Activated B cell treated with CpG ODN at 0.5 μM for 24 hours (primary cell): ENCODE data around the gene PRDM4. TPM values are rescaled to one million over a fixed set of nuclear protein-coding genes. Genes with fewer than 3 reads are reported as not detected.
A peak's percentile ranks its signal among the peaks of the same experiment; 100 is the strongest.

Experiments used
- ATAC-seq: fragments of 200-7000 bp; cut with Tn5 transposase; one replicate; pipeline ENCODE4 v1.10.0; 2021; ENCODE audit warnings: low read depth, mild to moderate bottlenecking, moderate library complexity
- CTCF ChIA-PET: fragments of 350-600 bp; sonication (Branson Sonifier 250); formaldehyde crosslinking; loops from one replicate; lab custom pipeline; 2021; ENCODE audit warnings: antibody characterized with exemption; lab: Charles Lee
- POLR2A ChIA-PET: fragments of 350-600 bp; sonication (Branson Sonifier 250); formaldehyde crosslinking; loops from one replicate; lab custom pipeline; 2021; ENCODE audit warnings: antibody characterized with exemption; lab: Charles Lee
- DNase-seq: peaks from one replicate; pipeline ENCODE4 v3.0.0; 2022
- H3K27ac Mint-ChIP-seq: one replicate; pipeline ENCODE4 v1.8.0; 2020; ENCODE audit warnings: mixed read lengths
- H3K27me3 Mint-ChIP-seq: one replicate; pipeline ENCODE4 v1.8.0; 2021; ENCODE audit warnings: mixed read lengths
- H3K36me3 Mint-ChIP-seq: one replicate; pipeline ENCODE4 v1.8.0; 2021; ENCODE audit warnings: low read depth, mixed read lengths
- H3K4me1 Mint-ChIP-seq: one replicate; pipeline ENCODE4 v1.8.0; 2021; ENCODE audit warnings: mixed read lengths
- H3K4me3 Mint-ChIP-seq: one replicate; pipeline ENCODE4 v1.8.0; 2020; ENCODE audit warnings: mild to moderate bottlenecking, mixed read lengths
- H3K9me3 Mint-ChIP-seq: one replicate; pipeline ENCODE4 v1.8.0; 2020; ENCODE audit warnings: mixed read lengths
- CTCF ChIP-seq: fragments of 200-600 bp; IDR thresholded peaks from one replicate; pipeline ENCODE4 v1.8.0; 2022; ENCODE audit warnings: antibody characterized with exemption, mild to moderate bottlenecking
- intact Hi-C: fragments of 100-400 bp; cut with micrococcal nuclease; formaldehyde crosslinking; loops from one replicate; pipeline ENCODE4 v1.15.1; 2024
- total RNA-seq: library from RNA; stranded (reverse); gene quantifications from 2 replicates; pipeline ENCODE4 v1.2.3, GENCODE V29; 2022

The PRDM4 gene
- total RNA-seq, 1 donor from 2014 or later = 45.2 TPM

GRCh38 chr12:107759410-107759809 is 1.5 kb downstream of the PRDM4 start:
- H3K9me3 Mint-ChIP-seq = peaks cover 2% of the 10 kb centered on the region
- peak overlapping the region; percentile 89 for H3K4me3 Mint-ChIP-seq
- intact Hi-C loops = no loop called here
- peaks cover 34% of the 10 kb centered on the region for H3K36me3 Mint-ChIP-seq
- H3K4me1 Mint-ChIP-seq = peaks cover 33% of the 10 kb centered on the region
- no peak for ATAC-seq
- H3K27ac Mint-ChIP-seq = peak overlapping the region; percentile 50
- POLR2A ChIA-PET = interaction anchor here (0.7 to 1.3 kb wide), 3 partner anchors 22 to 71 kb away, joined by 3 to 4 read pairs (median 3); no protein-coding TSS in a partner anchor
- DNase-seq = no peak
- no peaks in the 10 kb centered on the region for H3K27me3 Mint-ChIP-seq
- CTCF ChIA-PET = interaction anchor here (2.5 kb wide), 1 partner anchor 126 kb away, joined by 11 read pairs; no protein-coding TSS in a partner anchor
- no peak for TF ChIP-seq CTCF

GRCh38 chr12:107749083-107749482 is 11.9 kb downstream of the PRDM4 start:
- no peak for DNase-seq
- Mint-ChIP-seq H3K36me3 (peaks cover 36% of the 10 kb centered on the region), H3K4me3 (no peak overlapping the region), H3K27me3 (no peaks in the 10 kb centered on the region), H3K9me3 (no peaks in the 10 kb centered on the region), H3K4me1 (no peaks in the 10 kb centered on the region), H3K27ac (no peak overlapping the region)
- TF ChIP-seq CTCF = no peak
- ATAC-seq = no peak
- CTCF ChIA-PET = no interaction called here
- POLR2A ChIA-PET = interaction anchor here (0.6 to 1.0 kb wide), 2 partner anchors 12 kb away, joined by 3 read pairs; partner anchors contain the start of gene PRDM4
- intact Hi-C loops = no loop called here

GRCh38 chr12:107748472-107748871 is 12.5 kb downstream of the PRDM4 start:
- intact Hi-C loops = no loop called here
- ChIA-PET CTCF (no interaction called here), POLR2A (interaction anchor here (1.0 kb wide), 1 partner anchor 11 kb away, joined by 3 read pairs; no protein-coding TSS in a partner anchor)
- no peak for DNase-seq
- H3K4me3 Mint-ChIP-seq = no peak overlapping the region
- no peaks in the 10 kb centered on the region for H3K27me3 Mint-ChIP-seq
- ATAC-seq = no peak
- peaks cover 35% of the 10 kb centered on the region for H3K36me3 Mint-ChIP-seq
- TF ChIP-seq CTCF = no peak
- no peaks in the 10 kb centered on the region for H3K9me3 Mint-ChIP-seq
- no peak overlapping the region for H3K27ac Mint-ChIP-seq
- H3K4me1 Mint-ChIP-seq = no peaks in the 10 kb centered on the region

GRCh38 chr12:107736914-107737313 is 24.0 kb downstream of the PRDM4 start:
- DNase-seq = peak; percentile 53

More at GRCh38 chr12:107736914-107737313, 24.0 kb downstream of the PRDM4 start:
- peaks cover 91% of the 10 kb centered on the region for H3K36me3 Mint-ChIP-seq
- peaks cover 72% of the 10 kb centered on the region for H3K4me1 Mint-ChIP-seq
- ATAC-seq = peak; percentile 99
- TF ChIP-seq CTCF = no peak
- intact Hi-C loops = loop anchor here (1.0 to 5.0 kb wide), 5 partner anchors 24 to 824 kb away; partner anchors contain the start of genes PRDM4, PWP1 and SART3
- H3K9me3 Mint-ChIP-seq = peaks cover 4% of the 10 kb centered on the region
- CTCF ChIA-PET = interaction anchor here (0.5 to 2.2 kb wide), 4 partner anchors 23 to 191 kb away, joined by 3 to 6 read pairs (median 3); no protein-coding TSS in a partner anchor
- peak overlapping the region; percentile 53 for H3K4me3 Mint-ChIP-seq
- no peaks in the 10 kb centered on the region for H3K27me3 Mint-ChIP-seq
- peak overlapping the region; percentile 93 for H3K27ac Mint-ChIP-seq
- POLR2A ChIA-PET = interaction anchor here (0.6 to 1.5 kb wide), 7 partner anchors 12 to 183 kb away, joined by 3 to 9 read pairs (median 4); partner anchors contain the start of gene PWP1
